Endothelial cell of umbilical vein (primary cell): ENCODE measurements around the gene SLC25A22. TPM values are rescaled to one million over a fixed set of nuclear protein-coding genes. Genes with fewer than 3 reads are reported as not detected.

Experiments used
- BruUV-seq: library from RNA; stranded (reverse); fragments of 400-500 nt; replicated peaks from 2 replicates; lab custom pipeline; 2021; lab: Mats Ljungman, UMichigan
- CTCF ChIA-PET: fragments of 300-600, 350-600 bp; sonication (Branson Sonifier 250); formaldehyde crosslinking; loops from one replicate; lab custom pipeline; 2021; ENCODE audit warnings: antibody characterized with exemption, inconsistent platforms; lab: Charles Lee
- POLR2A ChIA-PET: fragments of 300-600, 350-600 bp; sonication (Branson Sonifier 250); formaldehyde crosslinking; loops from one replicate; lab custom pipeline; 2021; ENCODE audit warnings: antibody characterized with exemption, inconsistent platforms; lab: Charles Lee
- DNase-seq: peaks from one replicate; pipeline ENCODE4 v3.0.0-alpha.2; 2011; ENCODE audit warnings: low read depth, low spot score
- FAIRE-seq: peaks from 2 replicates; lab custom pipeline; 2011; peaks lifted over from hg19 to GRCh38; lab: Jason Lieb, UNC
- H2AFZ ChIP-seq: 2 replicates; pipeline ENCODE4 v1.6.0; 2012; ENCODE audit warnings: low read depth, low read length, control low read depth, inconsistent platforms
- H3K27ac ChIP-seq: 2 replicates; pipeline ENCODE4 v1.5.1; 2011; ENCODE audit warnings: low read depth, mild to moderate bottlenecking, control low read depth, low read length, moderate library complexity; ENCODE audit not compliant: insufficient read depth
- H3K27me3 ChIP-seq, 2 experiments: 2 replicates each; pipeline versions ENCODE4 v1.6.0 to v1.6.1; 2011; ENCODE audit warnings: low read length in 2 of 2, mixed read lengths in 1 of 2; ENCODE audit not compliant: control insufficient read depth in 2 of 2, insufficient read depth in 2 of 2
- H3K36me3 ChIP-seq, 2 experiments: 2 replicates in 1 of 2; 3 replicates in 1 of 2; pipeline ENCODE4 v1.5.1; 2011; ENCODE audit warnings: low read length in 2 of 2, mild to moderate bottlenecking in 1 of 2, moderate library complexity in 1 of 2; ENCODE audit not compliant: control insufficient read depth in 2 of 2, insufficient read depth in 2 of 2; ENCODE audit errors: extremely low read depth in 1 of 2
- H3K4me1 ChIP-seq: 3 replicates; pipeline ENCODE4 v1.5.1; 2011; ENCODE audit warnings: mild to moderate bottlenecking, low read length; ENCODE audit not compliant: control insufficient read depth, insufficient read depth; ENCODE audit errors: extremely low read depth
- H3K4me2 ChIP-seq: 2 replicates; pipeline ENCODE4 v1.6.1; 2011; ENCODE audit warnings: low read length, control low read depth, mixed read lengths; ENCODE audit not compliant: insufficient read depth
- H3K4me3 ChIP-seq, 3 experiments: fragments of 200-600 bp in 1 of 3; sonication (generic), shearing (Covaris generic) in 1 of 3; replicated peaks in 1 of 3; 2 replicates each; pipeline ENCODE4 v1.5.1; 2011 to 2016; ENCODE audit warnings: control low read depth in 3 of 3, low read length in 3 of 3, mild to moderate bottlenecking in 2 of 3, inconsistent platforms in 1 of 3, low read depth in 1 of 3, moderate library complexity in 1 of 3; ENCODE audit not compliant: insufficient read depth in 1 of 3
- H3K79me2 ChIP-seq: 2 replicates; pipeline ENCODE4 v1.6.0; 2012; ENCODE audit warnings: low read length, inconsistent platforms; ENCODE audit not compliant: control insufficient read depth, insufficient read depth
- H3K9ac ChIP-seq: replicated peaks from 2 replicates; pipeline ENCODE3; 2011; ENCODE audit warnings: low read length, control low read depth; ENCODE audit not compliant: insufficient read depth; ENCODE audit errors: extremely low read depth
- H3K9me1 ChIP-seq: replicated peaks from 3 replicates; pipeline ENCODE4 v1.6.0; 2011; ENCODE audit warnings: mild to moderate bottlenecking, low read length; ENCODE audit not compliant: control insufficient read depth, insufficient read depth; ENCODE audit errors: extremely low read depth
- H3K9me3 ChIP-seq: replicated peaks from 2 replicates; pipeline ENCODE4 v1.5.1; 2012; ENCODE audit warnings: low read length, inconsistent platforms; ENCODE audit not compliant: control insufficient read depth, insufficient read depth
- H4K20me1 ChIP-seq: replicated peaks from 2 replicates; pipeline ENCODE3; 2011; ENCODE audit warnings: mild to moderate bottlenecking, low read length; ENCODE audit not compliant: control insufficient read depth, insufficient read depth; ENCODE audit errors: extremely low read depth
- CTCF ChIP-seq, 2 donors: IDR thresholded peaks; 1 replicate in 1 of 2; 2 replicates in 1 of 2; pipeline ENCODE4 v1.5.1; 2011; ENCODE audit warnings: low read length in 2 of 2, mild to moderate bottlenecking in 2 of 2, moderate library complexity in 2 of 2, control low read depth in 1 of 2, inconsistent platforms in 1 of 2, low read depth in 1 of 2; ENCODE audit not compliant: insufficient read depth in 1 of 2; ENCODE audit errors: extremely low read depth in 1 of 2
- EZH2 ChIP-seq: IDR thresholded peaks from 2 replicates; pipeline ENCODE4 v1.6.1; 2012; ENCODE audit warnings: borderline replicate concordance, low read depth, mild to moderate bottlenecking, moderate library complexity, low read length, inconsistent platforms; ENCODE audit not compliant: severe bottlenecking
- FOS ChIP-seq: IDR thresholded peaks from 2 replicates; pipeline ENCODE4 v1.6.1; 2011; ENCODE audit warnings: mild to moderate bottlenecking, low read length, moderate library complexity, borderline replicate concordance; ENCODE audit not compliant: insufficient read depth
- GATA2 ChIP-seq: IDR thresholded peaks from 2 replicates; pipeline ENCODE4 v1.7.0; 2011; ENCODE audit warnings: low read depth, mild to moderate bottlenecking, moderate library complexity, mixed read lengths, low read length; ENCODE audit not compliant: insufficient read length, insufficient read depth
- JUN ChIP-seq: IDR thresholded peaks from 2 replicates; pipeline ENCODE4 v1.6.1; 2011; ENCODE audit warnings: borderline replicate concordance, low read depth; ENCODE audit not compliant: insufficient read length, insufficient read depth
- MAX ChIP-seq: IDR thresholded peaks from 2 replicates; pipeline ENCODE4 v1.6.1; 2011; ENCODE audit not compliant: insufficient read depth, insufficient read length
- MYC ChIP-seq: IDR thresholded peaks from one replicate; pipeline ENCODE4 v1.6.1; 2011; ENCODE audit warnings: mild to moderate bottlenecking, low read depth, low read length
- POLR2A ChIP-seq: IDR thresholded peaks from 2 replicates; pipeline ENCODE4 v1.6.1; 2012; ENCODE audit warnings: low read depth, mild to moderate bottlenecking, control low read depth, low read length
- POLR2AphosphoS5 ChIP-seq: IDR thresholded peaks from 2 replicates; pipeline ENCODE4 v1.6.1; 2012; ENCODE audit warnings: low read depth, mild to moderate bottlenecking, control low read depth, low read length, moderate library complexity; ENCODE audit not compliant: insufficient read depth
- dilution Hi-C: fragments of 300-500 bp; cut with MboI; formaldehyde crosslinking; loops from one replicate; pipeline ENCODE4 v1.15.0; 2019; ENCODE audit warnings: low sequenced_read_pairs; ENCODE audit not compliant: extremely low pct_ligation_motif_present
- intact Hi-C: fragments of 100-400 bp; cut with micrococcal nuclease; formaldehyde crosslinking; loops from one replicate; pipeline ENCODE4 v1.10.0; 2022
- polyA plus RNA-seq, 4 experiments: library from polyadenylated mRNA; depleted of rRNA in 3 of 4; stranded (reverse) in 3 of 4; unstranded in 1 of 4; fragments of >200 nt; gene quantifications; 2 replicates each; pipeline versions ENCODE4 v1.2.1 to v1.2.3, GENCODE V29; 2011 to 2012; ENCODE audit warnings: missing spikeins in 1 of 4
- total RNA-seq: library from RNA; stranded (reverse); gene quantifications from 2 replicates; pipeline ENCODE4 v1.2.3, GENCODE V29; 2021

The SLC25A22 gene
- total and polyA plus RNA-seq, 2 donors (not counting 3 experiments of a cell fraction or from before 2014, with no cell fraction given): 24.5 to 24.9 TPM

- H3K27me3 ChIP-seq: no peaks in the 10 kb centered on the region
- H2AFZ ChIP-seq: no peak overlapping the region
- no peak overlapping the region for H3K9ac ChIP-seq
- TF ChIP-seq GATA2 (no peak), MYC (no peak), MAX (no peak), POLR2A (no peak), FOS (no peak), EZH2 (no peak), CTCF (IDR thresholded peaks at IDR 0.05; ENCODE audit: extremely low read depth in 1 of 2, insufficient read depth in 1 of 2, low read depth in 1 of 2, low read length in 2 of 2) (no peak), JUN (no peak), POLR2AphosphoS5 (no peak)
- no peaks in the 10 kb centered on the region for H3K9me1 ChIP-seq
- BruUV-seq: no TSS peak
- intact Hi-C loops: no loop called here
- ChIA-PET POLR2A (no interaction called here), CTCF (no interaction called here)
- peaks cover 14% of the 10 kb centered on the region for H3K4me1 ChIP-seq
- dilution Hi-C loops: no loop called here
- peaks cover 11% of the 10 kb centered on the region for H3K79me2 ChIP-seq
- H3K4me2 ChIP-seq: no peak overlapping the region
- H4K20me1 ChIP-seq: no peaks in the 10 kb centered on the region
- no peaks in the 10 kb centered on the region for H3K9me3 ChIP-seq
- no peak for DNase-seq
- no peak overlapping the region for H3K27ac ChIP-seq
- no peak overlapping the region for H3K4me3 ChIP-seq
- no peaks in the 10 kb centered on the region for H3K36me3 ChIP-seq
- no peak for FAIRE-seq
Measured at GRCh38 chr11:792873-793272, 5.2 kb downstream of the SLC25A22 start.
